DOHH2 (cell line): ENCODE measurements around the gene EIPR1.

Experiments used
- CTCF ChIP-seq: fragments of 200-600 bp; sonication (generic); IDR thresholded peaks from one replicate; pipeline ENCODE4 v1.5.1; 2014; ENCODE audit warnings: antibody characterized with exemption, mild to moderate bottlenecking, low read depth, low read length; ENCODE audit not compliant: poor library complexity, severe bottlenecking
- EZH2phosphoT487 ChIP-seq: fragments of 200-600 bp; sonication (generic); IDR thresholded peaks from 2 replicates; pipeline ENCODE4 v1.6.1; 2017; ENCODE audit warnings: borderline replicate concordance, mild to moderate bottlenecking, antibody characterized with exemption, low read length, moderate library complexity, mixed read lengths

- TF ChIP-seq CTCF (no peak), EZH2phosphoT487 (no peak)
Measured at GRCh38 chr2:3171564-3172264, 205.9 kb downstream of the EIPR1 start.
